Measurements from ENCODE around the gene ZNF652.

DNA sequence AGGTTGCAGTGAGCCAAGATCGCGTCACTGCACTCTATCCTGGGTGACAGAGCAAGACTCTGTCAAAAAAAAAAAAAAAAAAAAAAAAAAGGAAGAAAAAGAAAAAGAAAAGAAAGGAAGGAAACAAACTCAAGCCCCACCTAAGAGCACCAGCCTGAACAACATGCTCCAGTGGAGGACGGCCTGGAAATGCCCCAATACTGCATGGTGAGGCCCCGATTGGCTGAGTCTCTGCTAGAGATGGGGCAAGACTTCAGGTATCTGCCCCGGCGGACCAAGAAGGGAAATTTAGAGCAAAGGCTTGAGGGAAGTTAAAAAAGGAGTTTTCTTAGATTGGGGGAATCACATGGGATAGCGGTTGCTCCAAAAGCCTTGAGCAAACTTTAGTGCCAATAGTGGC lies 10.4 kb upstream of the ZNF652 start:
- TF ChIP-seq TAF1 (IDR thresholded peaks at IDR 0.05; ENCODE audit: low read depth) (no peak), SMC3 (conservative IDR thresholded peaks at IDR 0.05; ENCODE audit: poor library complexity) (no peak)
- TF ChIP-seq, protein P1, sequence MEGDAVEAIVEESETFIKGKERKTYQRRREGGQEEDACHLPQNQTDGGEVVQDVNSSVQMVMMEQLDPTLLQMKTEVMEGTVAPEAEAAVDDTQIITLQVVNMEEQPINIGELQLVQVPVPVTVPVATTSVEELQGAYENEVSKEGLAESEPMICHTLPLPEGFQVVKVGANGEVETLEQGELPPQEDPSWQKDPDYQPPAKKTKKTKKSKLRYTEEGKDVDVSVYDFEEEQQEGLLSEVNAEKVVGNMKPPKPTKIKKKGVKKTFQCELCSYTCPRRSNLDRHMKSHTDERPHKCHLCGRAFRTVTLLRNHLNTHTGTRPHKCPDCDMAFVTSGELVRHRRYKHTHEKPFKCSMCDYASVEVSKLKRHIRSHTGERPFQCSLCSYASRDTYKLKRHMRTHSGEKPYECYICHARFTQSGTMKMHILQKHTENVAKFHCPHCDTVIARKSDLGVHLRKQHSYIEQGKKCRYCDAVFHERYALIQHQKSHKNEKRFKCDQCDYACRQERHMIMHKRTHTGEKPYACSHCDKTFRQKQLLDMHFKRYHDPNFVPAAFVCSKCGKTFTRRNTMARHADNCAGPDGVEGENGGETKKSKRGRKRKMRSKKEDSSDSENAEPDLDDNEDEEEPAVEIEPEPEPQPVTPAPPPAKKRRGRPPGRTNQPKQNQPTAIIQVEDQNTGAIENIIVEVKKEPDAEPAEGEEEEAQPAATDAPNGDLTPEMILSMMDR (IDR thresholded peaks at IDR 0.05; ENCODE audit: poor library complexity, severe bottlenecking): no peak

Measured in neural cell (in vitro differentiated cells).